Fibroblast of pulmonary artery (primary cell): ENCODE data around the gene MTNR1B.

Source experiments
- DNase-seq: peaks from one replicate; pipeline ENCODE4 v3.0.0-alpha.2; 2010; ENCODE audit warnings: low read depth
- H3K4me3 ChIP-seq: replicated peaks from 2 replicates; pipeline ENCODE4 v1.5.1; 2011; ENCODE audit warnings: low read depth, mild to moderate bottlenecking, control low read depth, low read length, moderate library complexity
- CTCF ChIP-seq: IDR thresholded peaks from 2 replicates; pipeline ENCODE4 v1.5.1; 2011; ENCODE audit warnings: mild to moderate bottlenecking, control low read depth, low read length, inconsistent platforms; ENCODE audit errors: missing control alignments

Gene MTNR1B

GRCh38 chr11:93028960-93029522, 59.6 kb downstream of the MTNR1B start:
- H3K4me3 ChIP-seq = no peak overlapping the region
- DNase-seq = no peak
- TF ChIP-seq CTCF = no peak

- no peak overlapping the region for H3K4me3 ChIP-seq
- no peak for TF ChIP-seq CTCF
- DNase-seq = peak; percentile 20
Measured at GRCh38 chr11:93031386-93031785, 61.9 kb downstream of the MTNR1B start.
